GM12864 (cell line): Measurements from ENCODE around the gene ACSM6.

ENCODE experiments used
- DNase-seq: peaks from one replicate; pipeline ENCODE4 v3.0.0-alpha.2; 2011; ENCODE audit warnings: low read depth
- H3K4me3 ChIP-seq: 2 replicates; pipeline ENCODE4 v1.5.1; 2011; ENCODE audit warnings: mild to moderate bottlenecking, low read depth, low read length, control low read depth
- CTCF ChIP-seq: IDR thresholded peaks from 2 replicates; pipeline ENCODE4 v1.5.1; 2011; ENCODE audit warnings: low read depth, mild to moderate bottlenecking, moderate library complexity, low read length, control low read depth, inconsistent platforms; ENCODE audit errors: missing control alignments

The ACSM6 gene, protein sequence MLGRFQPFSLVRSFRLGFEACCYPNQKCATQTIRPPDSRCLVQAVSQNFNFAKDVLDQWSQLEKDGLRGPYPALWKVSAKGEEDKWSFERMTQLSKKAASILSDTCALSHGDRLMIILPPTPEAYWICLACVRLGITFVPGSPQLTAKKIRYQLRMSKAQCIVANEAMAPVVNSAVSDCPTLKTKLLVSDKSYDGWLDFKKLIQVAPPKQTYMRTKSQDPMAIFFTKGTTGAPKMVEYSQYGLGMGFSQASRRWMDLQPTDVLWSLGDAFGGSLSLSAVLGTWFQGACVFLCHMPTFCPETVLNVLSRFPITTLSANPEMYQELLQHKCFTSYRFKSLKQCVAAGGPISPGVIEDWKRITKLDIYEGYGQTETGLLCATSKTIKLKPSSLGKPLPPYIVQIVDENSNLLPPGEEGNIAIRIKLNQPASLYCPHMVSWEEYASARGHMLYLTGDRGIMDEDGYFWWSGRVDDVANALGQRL

DNA sequence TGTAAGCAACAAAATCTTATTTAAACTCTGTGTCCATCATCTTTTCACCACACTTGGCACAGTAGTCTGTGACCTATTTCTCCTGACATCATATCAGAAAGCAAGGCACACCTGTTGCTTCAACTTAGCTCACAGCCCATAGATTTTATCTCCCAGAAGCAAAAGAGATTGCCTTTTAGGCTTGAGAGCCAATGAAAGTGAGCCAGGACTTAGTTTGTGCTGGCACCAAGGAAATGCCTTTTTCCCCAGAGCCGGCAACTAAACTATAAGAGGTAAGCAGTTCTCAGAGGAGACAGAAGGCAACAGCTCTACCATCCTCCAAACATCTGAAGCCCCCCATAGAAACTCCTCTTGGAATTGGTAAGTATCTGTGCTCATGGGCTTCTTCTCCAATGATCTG, at the start of gene ACSM6:
Gene ACSM6, plus strand, starts transcription at position 295 of the 400 bp plus-strand sequence. CDS start 248 bp downstream, outside the sequence.
- DNase-seq: no peak
- TF ChIP-seq CTCF: no peak
- H3K4me3 ChIP-seq: no peak within 1 kb of the TSS

DNA sequence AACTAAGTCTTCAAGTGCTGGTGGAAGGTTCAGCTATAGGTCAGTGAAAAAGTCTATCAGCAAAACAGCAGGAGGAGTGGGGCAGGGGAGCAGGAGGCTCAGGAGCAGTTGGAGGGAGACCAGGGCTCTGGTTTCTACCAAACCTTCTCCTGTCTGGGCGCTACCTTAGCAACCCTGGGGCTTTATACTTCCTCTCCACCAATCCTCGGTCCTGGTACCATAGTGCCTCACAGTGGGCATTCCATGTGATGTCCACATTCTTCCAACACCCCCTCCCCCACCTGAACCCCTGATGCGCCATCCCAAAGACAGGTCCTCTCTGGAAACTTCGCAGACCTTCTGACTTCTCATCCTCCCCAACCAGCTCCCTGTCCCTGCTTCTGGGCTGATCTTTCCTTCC, 25.3 kb upstream of the ACSM6 start:
- TF ChIP-seq CTCF: no peak
- no peak for DNase-seq
- no peak overlapping the region for H3K4me3 ChIP-seq

DNA sequence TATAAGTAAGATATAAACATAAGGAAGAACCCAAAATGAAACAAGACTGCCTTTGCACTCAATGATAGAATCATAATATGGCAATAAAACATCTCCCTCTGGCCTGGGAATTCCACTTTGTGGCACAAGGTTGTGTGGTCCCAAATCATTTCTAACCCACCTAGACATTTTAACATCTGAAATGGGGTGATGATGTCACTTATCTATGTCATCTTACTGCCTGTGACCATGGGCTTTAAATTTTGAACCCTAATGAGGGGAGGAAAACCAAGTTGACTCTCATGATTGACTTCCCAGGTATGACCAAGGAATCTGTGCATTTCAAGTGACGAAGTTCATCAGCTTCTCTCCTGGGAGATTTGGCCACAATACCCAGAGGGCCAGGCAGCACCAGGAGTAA, 24.5 kb upstream of the ACSM6 start:
- no peak for TF ChIP-seq CTCF
- no peak overlapping the region for H3K4me3 ChIP-seq
- DNase-seq: no peak

- no peak for TF ChIP-seq CTCF
- H3K4me3 ChIP-seq: no peak overlapping the region
- no peak for DNase-seq
Measured at GRCh38 chr10:95170790-95171189, 23.2 kb upstream of the ACSM6 start.

GRCh38 chr10:95171336-95171735, 22.7 kb upstream of the ACSM6 start:
- no peak for TF ChIP-seq CTCF
- DNase-seq: no peak
- no peak overlapping the region for H3K4me3 ChIP-seq

GRCh38 chr10:95172851-95173250, 21.2 kb upstream of the ACSM6 start:
- DNase-seq: no peak
- H3K4me3 ChIP-seq: no peak overlapping the region
- no peak for TF ChIP-seq CTCF

DNA sequence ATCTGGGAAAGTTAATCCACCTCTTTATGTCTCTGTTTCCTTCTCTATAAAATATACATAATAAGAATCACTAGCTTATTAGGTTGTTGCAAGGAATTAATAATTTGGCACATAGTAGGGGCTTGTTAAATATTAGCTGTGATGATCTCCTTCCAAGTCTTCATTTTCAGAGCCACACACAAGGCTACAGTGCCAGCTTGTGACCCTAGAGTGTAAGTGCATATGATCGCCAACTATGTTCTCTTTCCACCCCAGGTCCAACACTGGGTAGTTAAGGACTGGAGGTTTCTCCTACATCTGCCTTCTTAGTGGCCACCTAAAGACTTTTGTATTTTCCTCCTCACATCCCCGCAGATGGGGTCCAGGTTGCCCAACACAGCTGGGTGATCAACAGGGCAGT, 17.9 kb upstream of the ACSM6 start:
- TF ChIP-seq CTCF: no peak
- DNase-seq: no peak
- no peak overlapping the region for H3K4me3 ChIP-seq
